GM23338 (cell line): Measurements from ENCODE around the gene PPP2R5D.

Experiments used
- CREB1 ChIP-seq: fragments of 250-450 bp; sonication (Bioruptor Pico); IDR thresholded peaks from 2 replicates; pipeline ENCODE4 v1.5.0; 2020; ENCODE audit warnings: low read depth, mild to moderate bottlenecking, moderate library complexity
- EZH2 ChIP-seq: fragments of 200-600 bp; sonication (generic); IDR thresholded peaks from one replicate; pipeline ENCODE4 v1.8.0; 2017; ENCODE audit warnings: antibody characterized with exemption, mild to moderate bottlenecking, low read depth; ENCODE audit not compliant: unreplicated experiment
- POLR2AphosphoS5 ChIP-seq: IDR thresholded peaks from 2 replicates; pipeline ENCODE4 v1.6.1; 2016; ENCODE audit warnings: antibody characterized with exemption, low read depth
- REST ChIP-seq: IDR thresholded peaks from one replicate; pipeline ENCODE4 v1.6.1; 2018; ENCODE audit warnings: antibody characterized with exemption; ENCODE audit not compliant: unreplicated experiment
- STAT1 ChIP-seq: IDR thresholded peaks from one replicate; pipeline ENCODE4 v1.6.1; 2016; ENCODE audit warnings: antibody characterized with exemption; ENCODE audit not compliant: unreplicated experiment
- TF ChIP-seq, protein P1 (sequence below), 2 experiments: fragments of 200-600 bp in 1 of 2; sonication (generic) in 1 of 2; conservative IDR thresholded peaks; 2 replicates each; pipeline versions ENCODE4 v1.5.1 to v1.6.1; 2016 to 2017; ENCODE audit warnings: antibody characterized with exemption in 2 of 2, low read depth in 2 of 2, mild to moderate bottlenecking in 2 of 2, moderate library complexity in 1 of 2

GRCh38 chr6:43012364-43012763 is 28.0 kb downstream of the PPP2R5D start:
- TF ChIP-seq, protein P1, sequence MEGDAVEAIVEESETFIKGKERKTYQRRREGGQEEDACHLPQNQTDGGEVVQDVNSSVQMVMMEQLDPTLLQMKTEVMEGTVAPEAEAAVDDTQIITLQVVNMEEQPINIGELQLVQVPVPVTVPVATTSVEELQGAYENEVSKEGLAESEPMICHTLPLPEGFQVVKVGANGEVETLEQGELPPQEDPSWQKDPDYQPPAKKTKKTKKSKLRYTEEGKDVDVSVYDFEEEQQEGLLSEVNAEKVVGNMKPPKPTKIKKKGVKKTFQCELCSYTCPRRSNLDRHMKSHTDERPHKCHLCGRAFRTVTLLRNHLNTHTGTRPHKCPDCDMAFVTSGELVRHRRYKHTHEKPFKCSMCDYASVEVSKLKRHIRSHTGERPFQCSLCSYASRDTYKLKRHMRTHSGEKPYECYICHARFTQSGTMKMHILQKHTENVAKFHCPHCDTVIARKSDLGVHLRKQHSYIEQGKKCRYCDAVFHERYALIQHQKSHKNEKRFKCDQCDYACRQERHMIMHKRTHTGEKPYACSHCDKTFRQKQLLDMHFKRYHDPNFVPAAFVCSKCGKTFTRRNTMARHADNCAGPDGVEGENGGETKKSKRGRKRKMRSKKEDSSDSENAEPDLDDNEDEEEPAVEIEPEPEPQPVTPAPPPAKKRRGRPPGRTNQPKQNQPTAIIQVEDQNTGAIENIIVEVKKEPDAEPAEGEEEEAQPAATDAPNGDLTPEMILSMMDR (conservative IDR thresholded peaks at IDR 0.05; ENCODE audit: low read depth in 2 of 2), result no peak
- no peak for TF ChIP-seq EZH2
- no peak for TF ChIP-seq POLR2AphosphoS5
- TF ChIP-seq CREB1 (CRISPR knock-in tag), result no peak
- no peak for TF ChIP-seq REST
- TF ChIP-seq STAT1, result no peak
